Cortex of kidney (tissue), 1 donor: ENCODE results near the gene DNAL1.
"Not testable (repeated sequence)": the region's sequence is repeated elsewhere in the genome, so short reads cannot be mapped to it uniquely, and the experiment has no call there.

Experiments
- DNase-seq: peaks from one replicate; lab custom pipeline; 2025; lab: John Stamatoyannopoulos, UW

DNAL1 gene

DNA sequence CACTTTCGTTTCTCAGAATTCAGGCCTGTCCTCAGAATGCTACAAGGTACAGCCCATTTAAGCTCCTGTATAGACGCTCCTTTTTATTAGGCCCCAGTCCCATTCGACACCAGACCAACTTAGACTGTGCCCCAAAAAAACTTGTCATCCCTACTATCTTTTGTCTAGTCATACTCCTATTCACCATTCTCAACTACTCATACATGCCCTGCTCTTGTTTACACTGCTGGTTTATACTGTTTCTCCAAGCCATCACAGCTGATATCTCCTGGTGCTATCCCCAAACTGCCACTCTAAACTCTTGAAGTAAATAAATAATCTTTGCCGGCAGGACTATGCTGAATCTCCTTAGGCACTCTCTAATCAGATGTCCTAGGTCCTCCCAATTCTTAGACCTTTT is 63.3 kb downstream of the DNAL1 start:
- DNase-seq: not testable (repeated sequence)

DNA sequence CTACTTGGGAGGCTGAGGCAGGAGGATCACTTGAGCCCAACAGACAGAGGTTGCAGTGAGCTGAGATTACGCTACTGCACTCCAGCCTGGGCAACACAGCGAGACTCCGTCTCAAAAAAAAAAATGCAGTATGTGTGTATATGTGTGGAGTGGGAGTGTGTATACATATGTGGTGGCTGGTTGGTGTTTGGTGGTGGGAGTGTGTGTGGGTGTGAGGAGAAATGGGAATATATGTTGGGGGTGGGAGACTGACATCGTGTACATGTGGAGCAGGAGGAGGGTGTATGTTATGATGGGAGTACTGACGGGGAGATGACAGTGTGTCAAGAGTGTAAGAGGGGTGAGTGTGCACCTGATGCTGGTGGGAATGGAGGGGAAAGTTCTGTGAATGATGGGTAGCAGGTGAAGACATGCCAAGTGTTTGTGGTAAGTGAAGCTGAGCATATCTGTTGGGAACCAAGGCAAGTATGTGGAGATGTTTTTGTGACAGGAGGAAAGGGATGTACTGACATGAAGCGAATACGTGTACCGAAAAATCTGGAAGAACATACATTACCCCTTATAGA is 65.2 kb downstream of the DNAL1 start:
- no peak for DNase-seq

DNA sequence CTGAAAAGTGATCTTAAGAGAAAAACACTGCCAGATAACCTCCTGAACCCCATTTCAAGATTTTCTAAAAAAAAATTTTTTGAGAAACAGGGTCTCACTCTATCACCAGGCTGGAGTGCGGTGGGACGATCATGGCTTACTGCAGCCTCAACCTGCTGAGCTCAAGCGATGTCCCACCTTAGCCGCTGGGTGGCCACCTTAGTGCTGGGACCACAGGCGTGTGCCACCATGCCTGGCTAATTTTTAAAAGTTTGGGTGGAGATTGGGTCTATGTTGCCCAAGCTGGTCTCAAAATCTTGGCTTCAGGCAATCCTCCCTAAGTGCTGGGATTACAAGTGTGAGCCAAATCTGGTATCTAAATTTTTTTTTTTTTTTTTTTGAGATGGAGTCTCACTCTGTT is 66.0 kb downstream of the DNAL1 start:
- DNase-seq: no peak

GRCh38 chr14:73712071-73712506 is 67.3 kb downstream of the DNAL1 start:
- no peak for DNase-seq

DNA sequence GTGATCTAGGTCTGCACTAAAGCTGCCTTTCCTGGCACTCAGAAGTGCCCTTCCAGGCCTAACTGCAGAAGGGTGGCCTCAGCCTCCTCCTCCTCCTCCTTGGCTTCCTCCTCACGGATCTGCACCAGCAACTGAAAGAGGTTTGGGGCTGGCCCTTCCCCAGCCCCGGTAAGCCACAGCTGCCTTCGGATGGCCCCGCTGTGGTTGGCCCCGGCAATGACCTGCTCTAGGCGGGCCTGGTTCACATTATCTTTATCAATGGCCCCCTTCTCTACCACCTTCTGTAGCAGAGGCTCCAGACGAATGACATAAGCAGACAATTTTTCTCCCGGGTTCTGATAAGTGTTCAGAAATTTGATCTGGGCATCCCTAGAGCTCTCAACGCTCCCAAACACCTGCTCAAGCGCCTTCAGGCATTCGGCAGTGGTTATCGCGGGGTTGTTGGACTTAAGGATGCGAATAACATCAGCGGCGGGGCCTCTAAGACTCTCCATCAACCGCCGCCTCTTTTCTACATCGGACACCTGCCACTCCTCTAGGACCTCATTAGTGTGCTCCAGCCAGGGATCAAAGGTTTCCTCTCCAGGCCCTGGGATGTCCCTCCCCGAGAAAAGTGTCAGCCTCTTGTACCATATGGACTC is 67.9 kb downstream of the DNAL1 start:
- DNase-seq: no peak

GRCh38 chr14:73713206-73713802 is 68.5 kb downstream of the DNAL1 start:
- DNase-seq: no peak

- peak; percentile 56 for DNase-seq
Observed at GRCh38 chr14:73713803-73714655, 69.2 kb downstream of the DNAL1 start, which contains the start of gene PNMA1. PNMA1 (minus strand) TSS chr14:73714384; CDS start chr14:73713639, 745 bp downstream.

GRCh38 chr14:73714656-73715081 is 69.9 kb downstream of the DNAL1 start:
- no peak for DNase-seq

- no peak for DNase-seq
Observed at GRCh38 chr14:73715707-73716106, 70.9 kb downstream of the DNAL1 start.

GRCh38 chr14:73717266-73717665 is 72.5 kb downstream of the DNAL1 start:
- no peak for DNase-seq

GRCh38 chr14:73717711-73718417 is 73.1 kb downstream of the DNAL1 start:
- no peak for DNase-seq

DNA sequence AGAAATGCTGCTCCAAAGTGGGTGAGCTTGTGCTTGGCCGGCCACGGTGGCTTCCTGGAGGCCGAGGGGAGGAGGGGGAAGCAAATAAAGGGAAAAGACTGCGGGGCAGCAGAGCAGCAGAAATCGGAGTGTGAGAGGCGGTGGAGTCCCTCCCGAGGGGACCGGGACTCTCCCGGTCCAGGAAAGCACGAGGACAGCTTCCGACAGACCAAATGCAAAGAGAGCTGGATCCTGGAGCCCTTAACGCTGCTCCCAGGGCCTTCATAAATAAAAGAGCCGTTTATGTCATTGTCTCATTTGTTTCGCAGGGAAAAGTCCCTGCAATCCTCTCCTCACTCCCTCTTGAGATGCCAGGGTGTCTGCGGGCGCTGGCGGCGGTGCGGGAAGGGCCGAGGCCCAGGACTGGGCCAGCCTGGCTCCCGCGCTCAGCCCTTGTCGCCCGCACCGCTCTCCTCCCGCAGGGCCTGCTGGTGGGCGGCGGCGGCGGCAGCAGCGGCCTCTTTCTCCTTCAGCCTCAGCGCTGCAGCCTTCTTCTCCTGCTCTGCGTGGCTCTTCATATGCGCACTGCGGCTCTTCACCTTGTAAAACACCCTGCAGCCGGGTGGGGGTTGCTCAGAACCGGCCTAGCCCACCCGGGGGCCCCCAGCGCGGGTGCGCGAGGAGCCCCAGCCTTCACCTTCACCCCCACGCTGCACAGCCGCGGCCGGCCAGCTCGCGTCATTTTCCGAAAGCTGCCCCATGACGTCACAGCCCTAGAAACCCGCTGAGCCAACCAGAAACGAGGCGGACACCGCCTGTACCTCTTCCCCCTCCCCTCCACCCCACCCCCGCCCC is 73.8 kb downstream of the DNAL1 start:
- DNase-seq: no peak

GRCh38 chr14:73719361-73719760 is 74.6 kb downstream of the DNAL1 start:
- DNase-seq: no peak

DNA sequence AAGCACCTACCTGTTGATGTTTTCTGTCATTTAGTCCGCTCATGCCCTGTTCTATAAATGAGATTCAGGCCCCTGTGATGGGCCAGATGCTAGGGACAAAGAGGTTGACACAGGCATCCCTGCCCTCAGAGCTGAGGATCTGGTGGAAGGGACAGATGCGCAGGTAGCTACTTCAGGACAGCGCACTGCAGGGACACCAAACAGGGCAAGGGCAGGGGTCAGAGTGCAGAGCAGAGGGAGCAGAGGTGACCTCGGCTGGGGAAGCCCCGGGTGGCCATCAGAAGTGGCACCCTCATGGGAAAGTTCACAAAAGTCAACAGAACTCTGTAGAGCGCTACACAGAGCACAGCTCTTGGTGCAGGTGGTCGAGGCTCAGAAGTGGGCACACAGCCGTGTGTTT is 75.0 kb downstream of the DNAL1 start:
- DNase-seq: no peak

- no peak for DNase-seq
Observed at GRCh38 chr14:73720636-73721035, 75.8 kb downstream of the DNAL1 start.

DNA sequence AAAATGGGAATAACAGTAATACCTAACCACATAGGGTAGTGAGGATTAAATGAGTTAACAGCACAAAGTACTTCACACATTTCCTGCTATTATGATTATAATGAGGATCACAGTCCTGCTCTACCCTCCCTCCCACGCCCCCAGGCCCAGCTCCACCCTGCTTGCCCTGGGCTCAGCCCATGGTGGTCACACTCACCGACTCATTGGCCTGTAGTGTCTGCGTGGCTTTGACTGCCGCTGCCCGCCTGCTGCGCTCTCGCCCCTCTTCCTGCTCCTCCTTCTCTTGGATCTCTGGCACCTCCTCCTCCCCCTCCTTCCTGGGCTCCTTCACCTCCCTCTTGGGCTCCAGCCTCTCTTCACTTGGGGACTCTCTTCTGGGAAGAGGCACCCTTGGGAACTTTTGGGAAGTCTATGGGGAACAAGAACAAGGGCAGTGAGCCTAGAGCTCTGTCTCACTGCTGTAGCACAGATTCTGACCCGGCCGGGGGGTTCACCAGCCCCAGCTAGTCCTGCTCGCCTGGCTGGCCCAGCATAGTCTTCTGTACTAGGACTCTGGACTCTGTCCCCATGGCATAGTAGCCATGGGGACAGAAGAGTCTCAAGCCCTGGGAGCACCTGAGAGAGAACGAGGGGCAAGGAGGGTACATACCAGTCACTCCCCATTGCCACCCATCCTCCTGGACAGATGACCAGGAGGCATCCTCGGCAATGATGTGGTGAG is 76.5 kb downstream of the DNAL1 start:
- no peak for DNase-seq

DNA sequence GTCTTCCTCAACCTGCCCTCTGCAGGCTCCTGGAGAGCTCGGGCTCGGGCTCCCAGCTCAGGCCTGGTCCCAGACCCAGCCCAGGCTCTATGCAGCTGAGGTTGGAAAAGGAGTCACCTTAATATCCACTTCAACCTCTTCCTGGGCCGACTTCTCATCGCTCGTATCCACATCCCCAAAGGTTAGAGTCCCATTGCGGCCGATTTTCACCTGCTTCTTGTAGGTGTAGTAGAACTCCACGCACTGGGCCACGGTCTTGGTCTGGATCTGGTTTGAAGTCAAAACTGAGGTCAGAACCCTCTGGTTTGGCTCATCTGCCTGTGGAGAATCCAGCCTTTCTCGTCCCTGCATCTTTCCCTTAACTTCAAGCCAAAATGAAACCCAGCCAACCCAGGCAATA is 77.8 kb downstream of the DNAL1 start:
- no peak for DNase-seq

GRCh38 chr14:73723406-73723796 is 78.6 kb downstream of the DNAL1 start:
- no peak for DNase-seq

DNA sequence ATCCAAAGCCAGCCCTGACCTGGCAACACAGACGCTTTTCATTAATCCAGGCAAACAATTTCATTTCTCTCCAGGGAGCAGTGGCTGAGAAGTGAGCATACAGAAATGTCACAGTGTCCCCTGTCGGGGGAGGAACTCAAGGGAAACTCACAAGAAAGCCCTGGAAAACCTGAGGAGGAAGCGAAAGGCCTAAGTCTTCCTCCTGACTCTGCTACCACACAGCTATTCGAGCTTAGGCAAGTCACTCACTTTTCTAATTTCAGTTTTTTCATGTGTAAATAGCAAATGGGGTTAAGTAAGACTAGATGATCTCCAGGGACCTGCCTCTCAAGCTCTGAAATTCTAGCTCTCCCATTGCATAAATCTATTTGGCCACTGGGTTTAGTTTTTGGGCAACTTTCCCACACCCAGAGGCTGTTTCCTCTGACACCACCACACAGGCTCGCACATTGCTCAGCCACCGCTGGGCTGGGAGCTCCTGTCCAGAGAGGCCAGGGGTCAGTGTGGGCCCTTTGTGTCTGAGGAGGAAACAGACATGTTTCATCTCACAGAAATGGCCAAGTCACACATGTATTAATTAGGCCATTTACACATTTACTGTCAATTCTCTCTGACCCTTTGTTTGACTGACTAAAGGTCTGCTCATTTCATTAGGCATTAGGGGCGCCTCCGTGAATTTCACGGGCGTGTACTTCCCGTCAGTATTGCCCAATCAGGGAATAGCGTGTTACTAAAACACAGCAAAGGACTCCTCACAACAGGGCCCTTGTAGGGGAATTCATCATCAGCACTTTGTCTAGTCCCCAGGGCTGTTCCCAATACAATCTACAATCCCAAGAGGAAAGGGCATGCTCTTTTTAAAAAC is 79.2 kb downstream of the DNAL1 start:
- DNase-seq: no peak
